Colonic mucosa (tissue), 4 donors: ENCODE results near the gene ODF2. TPM values are rescaled to one million over a fixed set of nuclear protein-coding genes. Genes with fewer than 3 reads are reported as not detected.
"Not testable (repeated sequence)": the region's sequence is repeated elsewhere in the genome, so short reads cannot be mapped to it uniquely, and the experiment has no call there.

Experiments used
- DNase-seq: peaks from one replicate; pipeline ENCODE4 v3.0.0-alpha.2; 2020
- H3K27ac ChIP-seq: fragments of 200-600 bp; one replicate; pipeline ENCODE4 v1.8.0; 2021
- H3K27me3 ChIP-seq: fragments of 200-600 bp; one replicate; pipeline ENCODE4 v1.8.0; 2021
- H3K36me3 ChIP-seq: fragments of 200-600 bp; one replicate; pipeline ENCODE4 v1.8.0; 2021
- H3K4me1 ChIP-seq: fragments of 200-600 bp; one replicate; pipeline ENCODE4 v1.8.0; 2021; ENCODE audit warnings: mild to moderate bottlenecking
- H3K4me3 ChIP-seq: fragments of 200-600 bp; one replicate; pipeline ENCODE4 v1.8.0; 2021
- H3K9ac ChIP-seq, 2 donors: one replicate each; pipeline ENCODE4 v1.7.0; 2013; ENCODE audit warnings: control low read depth in 2 of 2, low read depth in 2 of 2, low read length in 2 of 2
- H3K9me3 ChIP-seq: fragments of 200-600 bp; one replicate; pipeline ENCODE4 v1.8.0; 2021
- intact Hi-C: fragments of 100-400 bp; cut with DNase I; formaldehyde crosslinking; loops from one replicate; pipeline ENCODE4 v1.14.1; 2022
- total RNA-seq, 2 donors: library from RNA; stranded (reverse); fragmentation: NEBNext Ultra II Directional in 1 of 2; extraction: Animal tissue kit (Norgen Biotek cat#: 25700) in 1 of 2; gene quantifications; one replicate each; pipeline ENCODE4 v1.2.1, GENCODE V29; 2021
- TF ChIP-seq, protein P1 (sequence below): fragments of 200-600 bp; IDR thresholded peaks from one replicate; pipeline ENCODE4 v1.8.0; 2022; ENCODE audit warnings: antibody characterized with exemption, mild to moderate bottlenecking
- donor health status: healthy.
- donor health status: DM: no; HTN: no; CAD: no.
- donor health status: DM: no; HTN: no; CAD: no.

The ODF2 gene
- total RNA-seq, 2 donors from 2014 or later = 14.9 to 36.2 TPM

- intact Hi-C loops = loop anchor here (5.0 to 10.0 kb wide), 2 partner anchors 49 to 117 kb away; no protein-coding TSS in a partner anchor
- TF ChIP-seq, protein P1, sequence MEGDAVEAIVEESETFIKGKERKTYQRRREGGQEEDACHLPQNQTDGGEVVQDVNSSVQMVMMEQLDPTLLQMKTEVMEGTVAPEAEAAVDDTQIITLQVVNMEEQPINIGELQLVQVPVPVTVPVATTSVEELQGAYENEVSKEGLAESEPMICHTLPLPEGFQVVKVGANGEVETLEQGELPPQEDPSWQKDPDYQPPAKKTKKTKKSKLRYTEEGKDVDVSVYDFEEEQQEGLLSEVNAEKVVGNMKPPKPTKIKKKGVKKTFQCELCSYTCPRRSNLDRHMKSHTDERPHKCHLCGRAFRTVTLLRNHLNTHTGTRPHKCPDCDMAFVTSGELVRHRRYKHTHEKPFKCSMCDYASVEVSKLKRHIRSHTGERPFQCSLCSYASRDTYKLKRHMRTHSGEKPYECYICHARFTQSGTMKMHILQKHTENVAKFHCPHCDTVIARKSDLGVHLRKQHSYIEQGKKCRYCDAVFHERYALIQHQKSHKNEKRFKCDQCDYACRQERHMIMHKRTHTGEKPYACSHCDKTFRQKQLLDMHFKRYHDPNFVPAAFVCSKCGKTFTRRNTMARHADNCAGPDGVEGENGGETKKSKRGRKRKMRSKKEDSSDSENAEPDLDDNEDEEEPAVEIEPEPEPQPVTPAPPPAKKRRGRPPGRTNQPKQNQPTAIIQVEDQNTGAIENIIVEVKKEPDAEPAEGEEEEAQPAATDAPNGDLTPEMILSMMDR = no peak
- Histone ChIP-seq H3K4me3 (no peak overlapping the region), H3K9me3 (no peaks in the 10 kb centered on the region), H3K27ac (no peak overlapping the region), H3K36me3 (no peaks in the 10 kb centered on the region), H3K4me1 (no peaks in the 10 kb centered on the region), H3K27me3 (peaks cover 4% of the 10 kb centered on the region), H3K9ac (no peak overlapping the region)
- no peak for DNase-seq
Measured at GRCh38 chr9:128411364-128412119, 44.3 kb upstream of the ODF2 start.

DNA sequence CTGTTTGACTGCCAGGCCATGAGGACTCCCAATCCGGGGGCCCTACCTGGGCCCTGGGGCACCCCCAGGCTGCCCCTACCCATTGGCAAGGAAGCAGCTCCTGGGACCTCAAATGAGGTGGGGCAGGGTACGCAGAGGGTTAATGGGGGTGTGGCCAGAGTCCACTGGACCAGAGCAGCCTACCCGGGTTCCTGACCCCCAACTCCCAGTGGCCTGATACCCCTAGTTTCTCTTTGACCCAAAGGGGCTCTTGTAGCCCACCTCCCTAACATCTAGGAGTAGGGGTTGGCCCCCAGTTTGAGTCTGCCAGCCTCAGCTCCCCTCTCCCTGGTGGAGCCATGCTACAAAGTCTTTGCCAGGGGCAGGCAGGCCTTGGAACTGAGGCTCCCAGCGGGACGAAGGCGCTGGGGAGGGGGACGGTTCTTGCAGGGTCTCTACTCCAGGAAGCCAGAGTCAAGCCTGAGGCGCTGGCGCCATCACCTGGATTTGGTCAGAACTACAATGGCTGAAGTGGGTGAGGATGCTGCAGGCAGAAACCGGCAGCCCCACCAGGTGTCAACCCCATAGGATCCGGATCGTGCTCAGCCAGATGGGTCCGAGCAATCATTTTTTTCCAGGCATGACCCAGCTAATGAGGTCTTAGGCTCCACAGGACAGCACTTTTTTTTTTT is 43.6 kb upstream of the ODF2 start:
- H3K27me3 ChIP-seq = peaks cover 4% of the 10 kb centered on the region
- H3K9me3 ChIP-seq = no peaks in the 10 kb centered on the region
- TF ChIP-seq, protein P1 = no peak
- H3K4me3 ChIP-seq = no peak overlapping the region
- no peak overlapping the region for H3K27ac ChIP-seq
- H3K4me1 ChIP-seq = no peaks in the 10 kb centered on the region
- no peaks in the 10 kb centered on the region for H3K36me3 ChIP-seq
- no peak overlapping the region for H3K9ac ChIP-seq
- intact Hi-C loops = loop anchor here (5.0 to 10.0 kb wide), 2 partner anchors 50 to 117 kb away; no protein-coding TSS in a partner anchor
- DNase-seq = peak; percentile 35

DNA sequence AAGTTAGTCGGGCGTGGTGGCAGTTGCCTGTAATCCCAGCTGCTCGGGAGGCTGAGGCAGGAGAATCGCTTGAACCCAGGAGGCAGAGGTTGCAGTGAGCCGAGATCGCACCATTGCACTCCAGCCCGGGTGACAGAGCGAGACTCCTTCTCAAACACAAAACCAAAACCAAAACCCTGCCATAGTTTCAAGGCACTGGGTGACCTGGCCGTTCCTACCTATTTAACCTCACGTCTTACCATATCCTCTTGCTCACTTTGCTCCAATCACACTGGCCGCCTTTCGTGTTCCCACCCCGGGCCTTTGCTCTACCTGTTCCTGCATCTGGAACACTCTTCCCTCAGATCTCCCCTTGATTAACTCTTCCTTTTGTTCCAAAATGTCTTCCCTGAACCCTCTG is 42.1 kb upstream of the ODF2 start:
- not testable (repeated sequence) for H3K4me1 ChIP-seq, DNase-seq, H3K27ac ChIP-seq, H3K9me3 ChIP-seq, H3K4me3 ChIP-seq, H3K36me3 ChIP-seq, H3K27me3 ChIP-seq, H3K9ac ChIP-seq
- intact Hi-C loops = loop anchor here (5.0 to 10.0 kb wide), 2 partner anchors 51 to 119 kb away; no protein-coding TSS in a partner anchor

DNA sequence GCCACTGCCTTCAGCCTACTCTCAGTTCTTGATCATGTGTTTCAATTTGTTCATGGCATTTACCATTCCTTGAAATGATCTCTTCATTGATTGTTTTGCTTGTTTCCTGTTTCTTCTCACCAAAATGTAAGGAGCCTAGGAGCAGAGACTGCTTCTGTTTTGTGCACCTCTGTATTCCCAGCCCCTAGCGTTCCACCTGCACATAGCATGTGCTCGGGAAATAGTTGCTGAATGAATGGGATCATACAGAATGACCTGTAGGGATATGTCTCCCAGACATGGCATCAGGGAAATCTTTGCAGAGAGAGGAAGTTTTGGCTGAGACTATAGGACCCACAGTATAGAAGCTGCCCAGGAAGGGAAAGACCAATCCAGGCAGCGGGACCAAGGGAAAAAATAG is 41.3 kb upstream of the ODF2 start:
- Histone ChIP-seq H3K9ac (no peak overlapping the region), H3K9me3 (no peaks in the 10 kb centered on the region), H3K4me3 (no peak overlapping the region), H3K27me3 (peaks cover 12% of the 10 kb centered on the region), H3K4me1 (peaks cover 5% of the 10 kb centered on the region), H3K36me3 (no peaks in the 10 kb centered on the region), H3K27ac (no peak overlapping the region)
- DNase-seq = no peak
- TF ChIP-seq, protein P1 = no peak
- intact Hi-C loops = loop anchor here (5.0 to 10.0 kb wide), 2 partner anchors 52 to 120 kb away; no protein-coding TSS in a partner anchor

GRCh38 chr9:128415281-128415680 is 40.5 kb upstream of the ODF2 start:
- TF ChIP-seq, protein P1 = no peak
- peaks cover 8% of the 10 kb centered on the region for H3K4me1 ChIP-seq
- peak; percentile 22 for DNase-seq
- no peak overlapping the region for H3K27ac ChIP-seq
- no peak overlapping the region for H3K4me3 ChIP-seq
- no peaks in the 10 kb centered on the region for H3K9me3 ChIP-seq
- no peaks in the 10 kb centered on the region for H3K36me3 ChIP-seq
- no peak overlapping the region for H3K9ac ChIP-seq
- H3K27me3 ChIP-seq = peaks cover 14% of the 10 kb centered on the region
- intact Hi-C loops = loop anchor here (10.0 kb wide), 1 partner anchor 120 kb away; no protein-coding TSS in a partner anchor
